Measurements from ENCODE around the gene STAT5A.

The STAT5A gene

GRCh38 chr17:42266918-42267766, 21.2 kb upstream of the STAT5A start:
- DNase-seq (ENCODE audit: extremely low spot score, insufficient read length, low read depth) (no peak), FAIRE-seq (no peak)

- DNase-seq (ENCODE audit: extremely low spot score, insufficient read length, low read depth) (no peak), FAIRE-seq (no peak)
These were observed 20.1 kb upstream of the STAT5A start for GRCh38 chr17:42268236-42268635.

GRCh38 chr17:42270170-42270535, 18.1 kb upstream of the STAT5A start:
- DNase-seq (ENCODE audit: extremely low spot score, insufficient read length, low read depth) = no peak
- no peak for FAIRE-seq

GRCh38 chr17:42270596-42270995, 17.7 kb upstream of the STAT5A start:
- no peak for DNase-seq (ENCODE audit: extremely low spot score, insufficient read length, low read depth)
- no peak for FAIRE-seq

GRCh38 chr17:42271006-42271778, 17.1 kb upstream of the STAT5A start:
- FAIRE-seq (no peak), DNase-seq (ENCODE audit: extremely low spot score, insufficient read length, low read depth) (no peak)

GRCh38 chr17:42271779-42272035, 16.6 kb upstream of the STAT5A start:
- FAIRE-seq = no peak
- DNase-seq (ENCODE audit: extremely low spot score, insufficient read length, low read depth) = no peak

GRCh38 chr17:42272162-42272907, 16.0 kb upstream of the STAT5A start:
- DNase-seq (ENCODE audit: extremely low spot score, insufficient read length, low read depth) (no peak), FAIRE-seq (no peak)

GRCh38 chr17:42273474-42274252, 14.6 kb upstream of the STAT5A start:
- FAIRE-seq = no peak

GRCh38 chr17:42274253-42274542, 14.1 kb upstream of the STAT5A start:
- no peak for FAIRE-seq

More at GRCh38 chr17:42273474-42274252, 14.6 kb upstream of the STAT5A start:
- DNase-seq (ENCODE audit: extremely low spot score, insufficient read length, low read depth) = no peak

GRCh38 chr17:42274812-42275526, 13.3 kb upstream of the STAT5A start:
- DNase-seq (ENCODE audit: extremely low spot score, insufficient read length, low read depth) = no peak
- peak; percentile 12 for FAIRE-seq

More at GRCh38 chr17:42274253-42274542, 14.1 kb upstream of the STAT5A start:
- no peak for DNase-seq (ENCODE audit: extremely low spot score, insufficient read length, low read depth)

GRCh38 chr17:42275527-42276358, 12.6 kb upstream of the STAT5A start:
- no peak for DNase-seq (ENCODE audit: extremely low spot score, insufficient read length, low read depth)

GRCh38 chr17:42276359-42276608, 12.0 kb upstream of the STAT5A start, which contains the start of gene STAT5B:
TSS of gene STAT5B (minus strand) at chr17:42276391. CDS start at chr17:42232127, 44,264 bp downstream.
- FAIRE-seq = peak; percentile 48

More at GRCh38 chr17:42275527-42276358, 12.6 kb upstream of the STAT5A start:
- FAIRE-seq = peak; percentile 31

GRCh38 chr17:42276609-42277341, 11.5 kb upstream of the STAT5A start:
- FAIRE-seq (no peak), DNase-seq (ENCODE audit: extremely low spot score, insufficient read length, low read depth) (no peak)

More at GRCh38 chr17:42276359-42276608, 12.0 kb upstream of the STAT5A start, which contains the start of gene STAT5B:
- peak; percentile 80 for DNase-seq (ENCODE audit: extremely low spot score, insufficient read length, low read depth)

- FAIRE-seq = no peak
These were observed 11.0 kb upstream of the STAT5A start for GRCh38 chr17:42277342-42277712.

GRCh38 chr17:42279776-42280630, 8.3 kb upstream of the STAT5A start:
- no peak for FAIRE-seq
- no peak for DNase-seq (ENCODE audit: extremely low spot score, insufficient read length, low read depth)

More at GRCh38 chr17:42277342-42277712, 11.0 kb upstream of the STAT5A start:
- no peak for DNase-seq (ENCODE audit: extremely low spot score, insufficient read length, low read depth)

GRCh38 chr17:42281571-42282096, 6.7 kb upstream of the STAT5A start:
- DNase-seq (ENCODE audit: extremely low spot score, insufficient read length, low read depth) (no peak), FAIRE-seq (no peak)

GRCh38 chr17:42282478-42283080, 5.7 kb upstream of the STAT5A start:
- DNase-seq (ENCODE audit: extremely low spot score, insufficient read length, low read depth) (no peak), FAIRE-seq (no peak)
